ENCODE data around the gene RASSF4.
"Not testable (repeated sequence)": the region's sequence is repeated elsewhere in the genome, so short reads cannot be mapped to it uniquely, and the experiment has no call there.

Gene RASSF4

GRCh38 chr10:44997105-44997748, 37.6 kb downstream of the RASSF4 start:
- Mint-ChIP-seq H3K4me1 (ENCODE audit: low read depth) (peaks cover 34% of the 10 kb centered on the region), H3K27ac (no peak overlapping the region), H3K9me3 (peaks cover 6% of the 10 kb centered on the region), H3K4me3 (no peak overlapping the region), H3K36me3 (ENCODE audit: low read depth) (peaks cover 19% of the 10 kb centered on the region), H3K27me3 (no peaks in the 10 kb centered on the region)
- DNase-seq, result no peak

GRCh38 chr10:44998146-44998631, 38.6 kb downstream of the RASSF4 start:
- Mint-ChIP-seq H3K27ac (no peak overlapping the region), H3K36me3 (ENCODE audit: low read depth) (peaks cover 28% of the 10 kb centered on the region), H3K4me3 (no peak overlapping the region), H3K27me3 (no peaks in the 10 kb centered on the region), H3K9me3 (peaks cover 13% of the 10 kb centered on the region), H3K4me1 (ENCODE audit: low read depth) (peaks cover 41% of the 10 kb centered on the region)
- no peak for DNase-seq

- peaks cover 49% of the 10 kb centered on the region for H3K36me3 Mint-ChIP-seq (ENCODE audit: low read depth)
- peak overlapping the region; percentile 77 for H3K4me3 Mint-ChIP-seq
- peaks cover 44% of the 10 kb centered on the region for H3K4me1 Mint-ChIP-seq (ENCODE audit: low read depth)
- DNase-seq, result no peak
- peaks cover 30% of the 10 kb centered on the region for H3K9me3 Mint-ChIP-seq
- no peaks in the 10 kb centered on the region for H3K27me3 Mint-ChIP-seq
- H3K27ac Mint-ChIP-seq, result peak overlapping the region; percentile 95
Measured at GRCh38 chr10:45000138-45000751, 40.6 kb downstream of the RASSF4 start.

GRCh38 chr10:45000752-45001380, 41.3 kb downstream of the RASSF4 start, which contains the start of gene ZNF22:
Gene ZNF22, plus strand, starts transcription at chr10:45000923. Its CDS starts 2,446 bp downstream, at chr10:45003369.
- peaks cover 31% of the 10 kb centered on the region for H3K9me3 Mint-ChIP-seq
- peak within 1 kb of the TSS; percentile 87 for H3K4me3 Mint-ChIP-seq
- H3K4me1 Mint-ChIP-seq (ENCODE audit: low read depth), result peaks cover 38% of the 10 kb centered on the region
- H3K36me3 Mint-ChIP-seq (ENCODE audit: low read depth), result peaks cover 55% of the 10 kb centered on the region
- no peaks in the 10 kb centered on the region for H3K27me3 Mint-ChIP-seq
- H3K27ac Mint-ChIP-seq, result peak within 1 kb of the TSS; percentile 95
- DNase-seq, result peak; percentile 84

GRCh38 chr10:45001381-45002148, 42.0 kb downstream of the RASSF4 start:
- peak overlapping the region; percentile 92 for H3K27ac Mint-ChIP-seq
- peaks cover 31% of the 10 kb centered on the region for H3K9me3 Mint-ChIP-seq
- H3K4me1 Mint-ChIP-seq (ENCODE audit: low read depth), result peaks cover 34% of the 10 kb centered on the region
- DNase-seq, result peak; percentile 75
- H3K27me3 Mint-ChIP-seq, result no peaks in the 10 kb centered on the region
- H3K36me3 Mint-ChIP-seq (ENCODE audit: low read depth), result peaks cover 57% of the 10 kb centered on the region
- peak overlapping the region; percentile 87 for H3K4me3 Mint-ChIP-seq

- peaks cover 31% of the 10 kb centered on the region for H3K9me3 Mint-ChIP-seq
- peaks cover 57% of the 10 kb centered on the region for H3K36me3 Mint-ChIP-seq (ENCODE audit: low read depth)
- no peak overlapping the region for H3K27ac Mint-ChIP-seq
- H3K27me3 Mint-ChIP-seq, result no peaks in the 10 kb centered on the region
- no peak overlapping the region for H3K4me3 Mint-ChIP-seq
- peaks cover 34% of the 10 kb centered on the region for H3K4me1 Mint-ChIP-seq (ENCODE audit: low read depth)
- no peak for DNase-seq
Measured at GRCh38 chr10:45003432-45004000, 43.9 kb downstream of the RASSF4 start.

GRCh38 chr10:45004661-45005060, 45.1 kb downstream of the RASSF4 start:
- Mint-ChIP-seq H3K27me3 (no peaks in the 10 kb centered on the region), H3K9me3 (peaks cover 31% of the 10 kb centered on the region), H3K4me3 (no peak overlapping the region), H3K27ac (no peak overlapping the region), H3K36me3 (ENCODE audit: low read depth) (peaks cover 57% of the 10 kb centered on the region), H3K4me1 (ENCODE audit: low read depth) (peaks cover 34% of the 10 kb centered on the region)
- no peak for DNase-seq

GRCh38 chr10:45005284-45005683, 45.7 kb downstream of the RASSF4 start:
- Mint-ChIP-seq H3K9me3 (peaks cover 25% of the 10 kb centered on the region), H3K27ac (no peak overlapping the region), H3K4me1 (ENCODE audit: low read depth) (peaks cover 28% of the 10 kb centered on the region), H3K27me3 (no peaks in the 10 kb centered on the region), H3K4me3 (no peak overlapping the region), H3K36me3 (ENCODE audit: low read depth) (peaks cover 53% of the 10 kb centered on the region)
- no peak for DNase-seq

GRCh38 chr10:45006276-45007030, 46.9 kb downstream of the RASSF4 start:
- DNase-seq, result no peak
- no peak overlapping the region for H3K27ac Mint-ChIP-seq
- H3K9me3 Mint-ChIP-seq, result peaks cover 25% of the 10 kb centered on the region
- no peak overlapping the region for H3K4me3 Mint-ChIP-seq
- peaks cover 46% of the 10 kb centered on the region for H3K36me3 Mint-ChIP-seq (ENCODE audit: low read depth)
- H3K27me3 Mint-ChIP-seq, result no peaks in the 10 kb centered on the region
- H3K4me1 Mint-ChIP-seq (ENCODE audit: low read depth), result peaks cover 21% of the 10 kb centered on the region

GRCh38 chr10:45008524-45009161, 49.0 kb downstream of the RASSF4 start:
- Mint-ChIP-seq H3K27ac (no peak overlapping the region), H3K36me3 (ENCODE audit: low read depth) (peaks cover 25% of the 10 kb centered on the region), H3K27me3 (peaks cover 3% of the 10 kb centered on the region), H3K4me3 (no peak overlapping the region), H3K9me3 (peaks cover 14% of the 10 kb centered on the region), H3K4me1 (ENCODE audit: low read depth) (peaks cover 5% of the 10 kb centered on the region)
- DNase-seq, result no peak

GRCh38 chr10:45014557-45014956, 55.0 kb downstream of the RASSF4 start:
- H3K36me3 Mint-ChIP-seq (ENCODE audit: low read depth); H3K4me1 Mint-ChIP-seq (ENCODE audit: low read depth); H3K27me3 Mint-ChIP-seq; H3K27ac Mint-ChIP-seq; H3K9me3 Mint-ChIP-seq; H3K4me3 Mint-ChIP-seq; DNase-seq: not testable (repeated sequence)

GRCh38 chr10:45015590-45015989, 56.0 kb downstream of the RASSF4 start:
- no peaks in the 10 kb centered on the region for H3K36me3 Mint-ChIP-seq (ENCODE audit: low read depth)
- H3K4me1 Mint-ChIP-seq (ENCODE audit: low read depth), result no peaks in the 10 kb centered on the region
- no peaks in the 10 kb centered on the region for H3K9me3 Mint-ChIP-seq
- no peak overlapping the region for H3K4me3 Mint-ChIP-seq
- H3K27ac Mint-ChIP-seq, result no peak overlapping the region
- peaks cover 6% of the 10 kb centered on the region for H3K27me3 Mint-ChIP-seq
- no peak for DNase-seq

- H3K36me3 Mint-ChIP-seq (ENCODE audit: low read depth), result no peaks in the 10 kb centered on the region
- H3K9me3 Mint-ChIP-seq, result peaks cover 14% of the 10 kb centered on the region
- peaks cover 3% of the 10 kb centered on the region for H3K27me3 Mint-ChIP-seq
- no peak overlapping the region for H3K27ac Mint-ChIP-seq
- no peak for DNase-seq
- H3K4me3 Mint-ChIP-seq, result no peak overlapping the region
- no peaks in the 10 kb centered on the region for H3K4me1 Mint-ChIP-seq (ENCODE audit: low read depth)
Measured at GRCh38 chr10:45023426-45023825, 63.8 kb downstream of the RASSF4 start.

Data from activated T-cell treated with anti-CD3 and anti-CD28 coated beads, Interleukin-2, amount 50 U/mL, for 24 hours (primary cell).